ENCODE measurements around the gene NHLRC4. TPM values are rescaled to one million over a fixed set of nuclear protein-coding genes. Genes with fewer than 3 reads are reported as not detected.

Gene NHLRC4
- total and polyA plus RNA-seq, 2 of the 13 experiments (the other 11 are each of a cell fraction or from before 2014, with no cell fraction given), result 0.40 to 0.59 TPM

GRCh38 chr16:578870-579405 is 12.1 kb downstream of the NHLRC4 start (continued):
- TF ChIP-seq KLF12 (CRISPR knock-in tag; IDR thresholded peaks at IDR 0.05; ENCODE audit: borderline replicate concordance), result peak; percentile 87; the same call in 1 of the 2 replicates
- TF ChIP-seq HOXA3 (CRISPR knock-in tag; IDR thresholded peaks at IDR 0.05), result peak; percentile 59; the same call in 1 of the 2 replicates
- TF ChIP-seq ZNF260 (CRISPR knock-in tag; IDR thresholded peaks at IDR 0.05; ENCODE audit: borderline replicate concordance, low read depth), result no peak
- peak; percentile 35; the same call in 1 of the 2 replicates for TF ChIP-seq ISL2 (CRISPR knock-in tag; IDR thresholded peaks at IDR 0.05)
- no peak for TF ChIP-seq FOXP1 (IDR thresholded peaks at IDR 0.05)
- TF ChIP-seq FOXP1 (CRISPR knock-in tag; IDR thresholded peaks at IDR 0.05), result no peak
- no peak for TF ChIP-seq ZNF282 (IDR thresholded peaks at IDR 0.05; ENCODE audit: partially characterized antibody)
- no peak for TF ChIP-seq ZNF124 (CRISPR knock-in tag; IDR thresholded peaks at IDR 0.05)
- no peak for TF ChIP-seq FOSL2 (CRISPR knock-in tag; IDR thresholded peaks at IDR 0.05)
- TF ChIP-seq ZNF713 (CRISPR knock-in tag; IDR thresholded peaks at IDR 0.05), result no peak
- no peak for TF ChIP-seq ZNF501 (CRISPR knock-in tag; IDR thresholded peaks at IDR 0.05)
- 0 out of 2 replicates have a peak, but pooled peaks have one; percentile 22 for TF ChIP-seq ZNF724P (CRISPR knock-in tag; IDR thresholded peaks at IDR 0.05; ENCODE audit: borderline replicate concordance)
- peak; percentile 35; the same call in 1 of the 2 replicates for TF ChIP-seq HMGXB3 (CRISPR knock-in tag; IDR thresholded peaks at IDR 0.05; ENCODE audit: borderline replicate concordance)
- TF ChIP-seq PHF8 (CRISPR knock-in tag; IDR thresholded peaks at IDR 0.05), result peak; percentile 34
- peak; percentile 71 for TF ChIP-seq SAP130 (CRISPR knock-in tag; IDR thresholded peaks at IDR 0.05; ENCODE audit: low read depth)
- no peak for TF ChIP-seq PRDM15 (CRISPR knock-in tag; IDR thresholded peaks at IDR 0.05)
- no peak for TF ChIP-seq ZNF432 (CRISPR knock-in tag; IDR thresholded peaks at IDR 0.05; ENCODE audit: borderline replicate concordance)
- TF ChIP-seq PTBP1 (IDR thresholded peaks at IDR 0.05; ENCODE audit: low read depth, low read length, poor library complexity, severe bottlenecking), result no peak
- TF ChIP-seq MXD4 (CRISPR knock-in tag; IDR thresholded peaks at IDR 0.05), result 0 out of 2 replicates have a peak, but pooled peaks have one; percentile 32
- peak; percentile 73 for TF ChIP-seq ZNF740 (CRISPR knock-in tag; IDR thresholded peaks at IDR 0.05)
- peak; percentile 44 for TF ChIP-seq HNRNPLL (IDR thresholded peaks at IDR 0.05; ENCODE audit: low read depth, low read length, poor library complexity, severe bottlenecking)
- TF ChIP-seq ZFP91 (CRISPR knock-in tag; IDR thresholded peaks at IDR 0.05; ENCODE audit: borderline replicate concordance), result no peak
